Astrocyte (in vitro differentiated cells and primary cell): ENCODE results near the gene HMOX2.

Experiments
- EZH2 ChIP-seq: IDR thresholded peaks from 2 replicates; pipeline ENCODE4 v1.6.1; 2012; ENCODE audit warnings: mild to moderate bottlenecking, low read length, inconsistent platforms; ENCODE audit not compliant: insufficient read depth
- TF ChIP-seq, protein P1 (sequence below): IDR thresholded peaks from 2 replicates; pipeline ENCODE4 v1.5.1; 2011; ENCODE audit warnings: low read depth, mild to moderate bottlenecking, inconsistent platforms, low read length, moderate library complexity; ENCODE audit not compliant: insufficient read depth

DNA sequence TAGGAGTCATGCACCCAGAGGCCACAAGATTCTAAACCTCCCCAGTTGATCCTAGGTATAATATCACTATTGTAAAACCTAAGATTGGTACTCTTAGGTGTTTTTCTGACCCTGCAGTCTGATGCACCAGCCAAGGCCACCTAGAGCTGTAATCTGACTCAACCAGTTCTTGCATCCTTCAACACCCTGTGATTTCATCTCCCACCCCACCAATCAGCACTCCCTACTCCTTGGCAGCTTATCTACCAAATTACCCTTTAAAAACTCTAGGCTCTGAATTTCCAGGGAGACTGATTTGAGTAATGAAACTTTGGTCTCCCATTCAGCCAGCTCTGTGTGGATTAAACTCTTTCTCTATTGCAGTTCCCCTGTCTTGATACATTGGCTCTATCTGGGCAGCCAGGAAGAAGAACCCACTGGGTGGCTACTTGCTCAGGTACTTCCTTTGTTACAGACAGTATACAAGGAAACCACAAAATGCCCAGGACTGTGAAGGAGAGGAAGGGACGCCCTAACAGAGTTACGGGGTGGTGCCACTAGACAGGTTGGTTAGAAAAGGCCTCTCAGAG, 63.6 kb downstream of the HMOX2 start:
- TF ChIP-seq, protein P1, sequence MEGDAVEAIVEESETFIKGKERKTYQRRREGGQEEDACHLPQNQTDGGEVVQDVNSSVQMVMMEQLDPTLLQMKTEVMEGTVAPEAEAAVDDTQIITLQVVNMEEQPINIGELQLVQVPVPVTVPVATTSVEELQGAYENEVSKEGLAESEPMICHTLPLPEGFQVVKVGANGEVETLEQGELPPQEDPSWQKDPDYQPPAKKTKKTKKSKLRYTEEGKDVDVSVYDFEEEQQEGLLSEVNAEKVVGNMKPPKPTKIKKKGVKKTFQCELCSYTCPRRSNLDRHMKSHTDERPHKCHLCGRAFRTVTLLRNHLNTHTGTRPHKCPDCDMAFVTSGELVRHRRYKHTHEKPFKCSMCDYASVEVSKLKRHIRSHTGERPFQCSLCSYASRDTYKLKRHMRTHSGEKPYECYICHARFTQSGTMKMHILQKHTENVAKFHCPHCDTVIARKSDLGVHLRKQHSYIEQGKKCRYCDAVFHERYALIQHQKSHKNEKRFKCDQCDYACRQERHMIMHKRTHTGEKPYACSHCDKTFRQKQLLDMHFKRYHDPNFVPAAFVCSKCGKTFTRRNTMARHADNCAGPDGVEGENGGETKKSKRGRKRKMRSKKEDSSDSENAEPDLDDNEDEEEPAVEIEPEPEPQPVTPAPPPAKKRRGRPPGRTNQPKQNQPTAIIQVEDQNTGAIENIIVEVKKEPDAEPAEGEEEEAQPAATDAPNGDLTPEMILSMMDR, result no peak
- TF ChIP-seq EZH2, result no peak
